Measurements from ENCODE around the gene PCDHAC2. TPM values are rescaled to one million over a fixed set of nuclear protein-coding genes. Genes with fewer than 3 reads are reported as not detected.

PCDHAC2 gene
- total and polyA plus RNA-seq, 2 of the 4 experiments (the other 2 are of a cell fraction), result not detected

DNA sequence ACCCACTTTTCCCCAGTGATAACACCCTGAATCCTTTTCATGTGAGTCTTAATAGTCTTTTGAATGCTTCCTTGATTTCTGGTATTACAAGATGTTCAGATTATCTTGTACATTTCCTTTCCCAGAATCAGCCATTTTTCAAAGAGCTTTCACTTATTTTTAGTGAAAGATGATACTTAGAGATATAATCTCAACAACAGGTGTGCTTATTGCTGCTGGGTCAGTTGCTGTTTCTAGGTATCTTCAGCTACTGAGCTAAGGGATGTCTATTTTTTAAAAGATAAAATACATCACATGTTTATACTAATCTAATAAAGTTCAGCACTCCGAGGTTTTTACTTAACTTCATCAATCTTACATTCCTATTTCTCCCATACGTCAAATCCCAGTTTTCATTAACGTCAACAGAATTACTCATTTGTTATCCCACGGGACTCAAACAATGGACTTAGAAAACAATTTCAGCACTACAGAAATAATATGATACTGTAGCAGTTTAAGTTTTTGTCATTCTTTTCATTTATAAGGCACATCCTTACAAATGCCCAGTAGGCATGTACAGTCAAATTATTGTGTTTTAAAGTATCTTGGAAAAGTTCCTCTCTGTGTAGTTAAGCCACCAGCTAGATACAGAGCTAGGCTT lies 31.2 kb upstream of the PCDHAC2 start:
- no peaks in the 10 kb centered on the region for H3K36me3 ChIP-seq (ENCODE audit: control insufficient read depth, insufficient read depth, low read length)
- no peak overlapping the region for H3K14ac ChIP-seq (replicated peaks; ENCODE audit: low read depth, low read length)
- intact Hi-C loops (cut with micrococcal nuclease), result no loop called here
- no TSS peak for BruUV-seq (replicated peaks)
- H2BK120ac ChIP-seq (ENCODE audit: low read depth, low read length), result no peak overlapping the region
- H3K4me3 ChIP-seq (ENCODE audit: insufficient read depth, low read depth, low read length), result no peak overlapping the region
- ATAC-seq (ENCODE audit: low read depth) (no peak), DNase-seq (no peak)
- no peak overlapping the region for H3K23ac ChIP-seq (ENCODE audit: low read depth, low read length)
- H2AK5ac ChIP-seq (ENCODE audit: low read depth, low read length), result no peak overlapping the region
- H4K8ac ChIP-seq (ENCODE audit: low read depth in 2 of 2, low read length in 2 of 2), result no peak overlapping the region
- H3K27me3 ChIP-seq (ENCODE audit: control insufficient read depth, insufficient read depth, low read length), result no peaks in the 10 kb centered on the region
- no peak overlapping the region for H3K4ac ChIP-seq (ENCODE audit: low read depth, low read length)
- WGBS, 2 experiments (ENCODE audit: extremely low coverage in 2 of 2, insufficient read length in 1 of 2), result 100% methylated on average over 2 of the region's 4 CpGs; no CpG with 5 or more reads in 1 of the 2 experiments
- no peaks in the 10 kb centered on the region for H3K79me1 ChIP-seq (ENCODE audit: low read depth in 1 of 2, low read length in 2 of 2)
- no peaks in the 10 kb centered on the region for H3K4me1 ChIP-seq (ENCODE audit: control insufficient read depth, insufficient read depth, low read length)
- H3K27ac ChIP-seq (ENCODE audit: insufficient read depth, low read length), result no peak overlapping the region
- H3K9me3 ChIP-seq (ENCODE audit: control insufficient read depth, insufficient read depth, low read length), result no peaks in the 10 kb centered on the region
- in situ Hi-C loops (cut with MboI; ENCODE audit: low sequenced_read_pairs), result no loop called here
- no peak overlapping the region for H2AFZ ChIP-seq (replicated peaks; ENCODE audit: low read length, poor library complexity)
- no peak for TF ChIP-seq CEBPB (IDR thresholded peaks at IDR 0.05; ENCODE audit: low read depth, low read length)
- TF ChIP-seq RAD21 (IDR thresholded peaks at IDR 0.05; ENCODE audit: low read length), result no peak
- TF ChIP-seq MXI1 (IDR thresholded peaks at IDR 0.05; ENCODE audit: borderline replicate concordance, low read depth, low read length), result no peak
- no peak for TF ChIP-seq BHLHE40 (IDR thresholded peaks at IDR 0.05; ENCODE audit: low read depth, low read length)
- TF ChIP-seq, protein P1, sequence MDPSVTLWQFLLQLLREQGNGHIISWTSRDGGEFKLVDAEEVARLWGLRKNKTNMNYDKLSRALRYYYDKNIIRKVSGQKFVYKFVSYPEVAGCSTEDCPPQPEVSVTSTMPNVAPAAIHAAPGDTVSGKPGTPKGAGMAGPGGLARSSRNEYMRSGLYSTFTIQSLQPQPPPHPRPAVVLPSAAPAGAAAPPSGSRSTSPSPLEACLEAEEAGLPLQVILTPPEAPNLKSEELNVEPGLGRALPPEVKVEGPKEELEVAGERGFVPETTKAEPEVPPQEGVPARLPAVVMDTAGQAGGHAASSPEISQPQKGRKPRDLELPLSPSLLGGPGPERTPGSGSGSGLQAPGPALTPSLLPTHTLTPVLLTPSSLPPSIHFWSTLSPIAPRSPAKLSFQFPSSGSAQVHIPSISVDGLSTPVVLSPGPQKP (IDR thresholded peaks at IDR 0.05; ENCODE audit: borderline replicate concordance, low read depth, low read length), result no peak
- ChIA-PET POLR2A (ENCODE audit: unreplicated experiment) (no interaction called here), CTCF (interaction anchor here (0.6 kb wide), 1 partner anchor 40 kb away, joined by 6 read pairs; no protein-coding TSS in a partner anchor)
- H2BK5ac ChIP-seq (ENCODE audit: low read depth, low read length, poor library complexity, severe bottlenecking), result no peak overlapping the region
- no peak overlapping the region for H2BK20ac ChIP-seq (ENCODE audit: low read depth, low read length)
- H3K9me1 ChIP-seq (ENCODE audit: insufficient read depth, low read length), result no peaks in the 10 kb centered on the region
- no peak overlapping the region for H2BK15ac ChIP-seq (ENCODE audit: low read depth, low read length)
- no peak overlapping the region for H4K5ac ChIP-seq (ENCODE audit: low read depth, low read length)
- H4K20me1 ChIP-seq (ENCODE audit: insufficient read depth, low read length), result no peaks in the 10 kb centered on the region
- H3K56ac ChIP-seq (ENCODE audit: extremely low read depth, insufficient read depth, low read length), result no peak overlapping the region
- H2AK9ac ChIP-seq (replicated peaks; ENCODE audit: low read depth, low read length, poor library complexity), result no peak overlapping the region
- dilution Hi-C loops (cut with HindIII; ENCODE audit: low sequenced_read_pairs, unreplicated experiment), result no loop called here
- no peak overlapping the region for H3K9ac ChIP-seq (ENCODE audit: low read depth, low read length)
- no peak overlapping the region for H3K4me2 ChIP-seq (ENCODE audit: low read depth, low read length)
- H3K18ac ChIP-seq (ENCODE audit: low read depth, low read length), result no peak overlapping the region
- no peak overlapping the region for H4K91ac ChIP-seq (ENCODE audit: insufficient read depth, low read depth, low read length)

Data from IMR-90 (cell line).